ENCODE results near the gene CD79B.

DNA sequence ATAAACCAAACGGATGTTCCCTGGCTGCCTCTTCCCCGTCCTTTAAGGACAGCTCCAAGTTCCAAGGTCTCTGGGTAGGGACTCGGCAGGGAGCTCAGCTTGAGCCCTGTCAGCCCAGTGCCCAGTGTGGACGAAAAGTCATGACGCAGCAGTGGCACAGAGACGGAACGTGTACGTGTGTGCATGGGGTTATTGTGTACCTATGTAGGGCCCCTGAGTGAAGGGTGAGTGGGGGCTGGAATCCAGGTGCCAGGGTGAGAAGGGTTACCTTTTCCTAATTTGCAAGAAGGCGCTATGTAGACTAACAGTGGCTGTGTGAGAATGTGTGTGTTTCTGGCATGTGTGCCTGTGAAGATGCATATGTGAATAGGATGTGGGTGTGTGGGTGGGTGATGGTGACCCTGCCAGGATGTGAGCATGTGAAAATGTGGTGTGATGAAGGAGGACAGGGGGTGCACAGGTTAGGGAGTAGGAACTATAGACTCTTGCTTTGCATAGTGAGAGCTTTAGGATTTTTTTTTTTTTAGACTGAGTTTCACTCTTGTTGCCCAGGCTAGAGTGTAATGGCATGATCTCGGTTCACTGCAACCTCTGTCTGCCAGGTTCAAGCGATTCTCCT is 34.6 kb upstream of the CD79B start:
- TF ChIP-seq EZH2phosphoT487 (IDR thresholded peaks at IDR 0.05; ENCODE audit: insufficient read depth, low read depth) (no peak), EZH2 (IDR thresholded peaks at IDR 0.05; ENCODE audit: insufficient read depth, poor library complexity, severe bottlenecking) (no peak)

Data from GM23248 (cell line).